CD4-positive, CD25-positive, alpha-beta regulatory T cell (primary cell): Measurements from ENCODE around the gene ALDOC. TPM values are rescaled to one million over a fixed set of nuclear protein-coding genes. Genes with fewer than 3 reads are reported as not detected.

Experiments
- ATAC-seq, 2 donors: fragments of 150-1000 bp; cut with Tn5 transposase; one replicate each; pipeline ENCODE4 v1.10.0; 2021; ENCODE audit warnings: low read depth in 2 of 2, moderate number of reproducible peaks in 2 of 2, moderate library complexity in 1 of 2
- DNase-seq, 3 donors: peaks; one replicate each; pipeline versions ENCODE4 v3.0.0 to v3.0.0-alpha.2; 2012 to 2022; ENCODE audit warnings: mixed read lengths in 1 of 3
- H3K27ac ChIP-seq: one replicate; pipeline ENCODE4 v1.7.0; 2013; ENCODE audit warnings: mild to moderate bottlenecking, low read length; ENCODE audit not compliant: insufficient read depth, poor library complexity, severe bottlenecking
- H3K27me3 ChIP-seq: one replicate; pipeline ENCODE4 v1.7.0; 2013; ENCODE audit warnings: low read length; ENCODE audit not compliant: control insufficient read depth, insufficient read depth
- H3K36me3 ChIP-seq: one replicate; pipeline ENCODE4 v1.7.0; 2013; ENCODE audit warnings: mild to moderate bottlenecking, low read length, moderate library complexity; ENCODE audit not compliant: control insufficient read depth, insufficient read depth
- H3K4me1 ChIP-seq: 2 replicates; pipeline ENCODE4 v1.7.0; 2013; ENCODE audit warnings: mild to moderate bottlenecking, low read length; ENCODE audit not compliant: insufficient read depth, control insufficient read depth, poor library complexity, severe bottlenecking
- H3K4me3 ChIP-seq: one replicate; pipeline ENCODE4 v1.7.0; 2013; ENCODE audit warnings: low read depth, mild to moderate bottlenecking, low read length, moderate library complexity
- H3K9me3 ChIP-seq, 2 experiments: 1 replicate in 1 of 2; 2 replicates in 1 of 2; pipeline ENCODE4 v1.7.0; 2013; ENCODE audit warnings: low read length in 2 of 2, mild to moderate bottlenecking in 1 of 2, moderate library complexity in 1 of 2; ENCODE audit not compliant: control insufficient read depth in 2 of 2
- H3K27ac Mint-ChIP-seq, 3 donors: one replicate each; pipeline ENCODE4 v1.8.0; 2020 to 2022; ENCODE audit warnings: mild to moderate bottlenecking in 3 of 3, mixed read lengths in 3 of 3, moderate library complexity in 2 of 3
- H3K27me3 Mint-ChIP-seq: one replicate; pipeline ENCODE4 v1.8.0; 2022; ENCODE audit warnings: mild to moderate bottlenecking, mixed read lengths
- H3K36me3 Mint-ChIP-seq: one replicate; pipeline ENCODE4 v1.8.0; 2020; ENCODE audit warnings: mixed read lengths
- H3K4me1 Mint-ChIP-seq, 4 donors: one replicate each; pipeline ENCODE4 v1.8.0; 2020 to 2022; ENCODE audit warnings: mixed read lengths in 4 of 4, mild to moderate bottlenecking in 1 of 4
- H3K4me3 Mint-ChIP-seq, 4 donors: one replicate each; pipeline ENCODE4 v1.8.0; 2020 to 2022; ENCODE audit warnings: mild to moderate bottlenecking in 4 of 4, mixed read lengths in 4 of 4, moderate library complexity in 3 of 4
- H3K9me3 Mint-ChIP-seq, 7 donors: one replicate each; pipeline ENCODE4 v1.8.0; 2020 to 2022; ENCODE audit warnings: mixed read lengths in 7 of 7, mild to moderate bottlenecking in 3 of 7, moderate library complexity in 2 of 7
- polyA plus RNA-seq, 4 donors: library from polyadenylated mRNA; unstranded; fragments of 300-500 nt; fragmentation: Illumina TruSeq; gene quantifications; one replicate each; pipeline ENCODE4 v1.2.3, GENCODE V29; 2021
- total RNA-seq: library from RNA; stranded (reverse); gene quantifications from one replicate; pipeline ENCODE4 v1.2.3, GENCODE V29; 2022

ALDOC gene
- total and polyA plus RNA-seq, 5 donors from 2014 or later, result 33.0 to 109 (median 86.4) TPM

- no peaks in the 10 kb centered on the region for H3K9me3 Mint-ChIP-seq
- Histone ChIP-seq H3K9me3 (no peaks in the 10 kb centered on the region), H3K27ac (no peak overlapping the region), H3K36me3 (peaks cover 10% of the 10 kb centered on the region), H3K4me3 (no peak overlapping the region), H3K27me3 (no peaks in the 10 kb centered on the region), H3K4me1 (peaks cover 30% of the 10 kb centered on the region)
- H3K36me3 Mint-ChIP-seq, result peaks cover 4% of the 10 kb centered on the region
- no peaks in the 10 kb centered on the region for H3K27me3 Mint-ChIP-seq
- no peak for DNase-seq
- H3K4me1 Mint-ChIP-seq, result peaks cover 7 to 33% (median 23%) of the 10 kb centered on the region in 4 donors
- no peak overlapping the region for H3K4me3 Mint-ChIP-seq
- H3K27ac Mint-ChIP-seq, result peak overlapping the region; percentile 22 to 35 (median 32)
- ATAC-seq, result no peak
Observed at GRCh38 chr17:28545141-28545503, 31.6 kb downstream of the ALDOC start.

- Mint-ChIP-seq H3K9me3 (no peaks in the 10 kb centered on the region), H3K4me3 (no peak overlapping the region), H3K36me3 (peaks cover 4% of the 10 kb centered on the region), H3K27me3 (no peaks in the 10 kb centered on the region), H3K27ac (peak overlapping the region in 2 of 3 donors; percentile 29 to 35), H3K4me1 (peaks cover 7 to 28% (median 18%) of the 10 kb centered on the region in 4 donors)
- Histone ChIP-seq H3K27ac (no peak overlapping the region), H3K27me3 (no peaks in the 10 kb centered on the region), H3K36me3 (peaks cover 10% of the 10 kb centered on the region), H3K4me3 (no peak overlapping the region), H3K4me1 (peaks cover 24% of the 10 kb centered on the region), H3K9me3 (no peaks in the 10 kb centered on the region)
- DNase-seq (no peak), ATAC-seq (no peak)
Observed at GRCh38 chr17:28544402-28545140, 32.1 kb downstream of the ALDOC start.

GRCh38 chr17:28541439-28541838, 35.3 kb downstream of the ALDOC start:
- Mint-ChIP-seq H3K4me3 (no peak overlapping the region), H3K9me3 (no peaks in the 10 kb centered on the region), H3K27me3 (no peaks in the 10 kb centered on the region), H3K4me1 (peaks cover 0 to 4% (median 3%) of the 10 kb centered on the region in 4 donors), H3K36me3 (peaks cover 4% of the 10 kb centered on the region), H3K27ac (no peak overlapping the region)
- H3K27ac ChIP-seq, result no peak overlapping the region
- H3K4me1 ChIP-seq, result no peaks in the 10 kb centered on the region
- H3K9me3 ChIP-seq, result no peaks in the 10 kb centered on the region
- no peak overlapping the region for H3K4me3 ChIP-seq
- no peak for ATAC-seq
- DNase-seq, result no peak
- no peaks in the 10 kb centered on the region for H3K27me3 ChIP-seq
- peaks cover 4% of the 10 kb centered on the region for H3K36me3 ChIP-seq

- no peaks in the 10 kb centered on the region for H3K9me3 ChIP-seq
- Mint-ChIP-seq H3K36me3 (no peaks in the 10 kb centered on the region), H3K9me3 (no peaks in the 10 kb centered on the region), H3K4me1 (no peaks in the 10 kb centered on the region), H3K27me3 (no peaks in the 10 kb centered on the region), H3K4me3 (no peak overlapping the region), H3K27ac (peak overlapping the region in 1 of 3 donors; percentile 83)
- H3K27me3 ChIP-seq, result no peaks in the 10 kb centered on the region
- DNase-seq (no peak), ATAC-seq (no peak)
- H3K27ac ChIP-seq, result no peak overlapping the region
- no peaks in the 10 kb centered on the region for H3K36me3 ChIP-seq
- no peaks in the 10 kb centered on the region for H3K4me1 ChIP-seq
- no peak overlapping the region for H3K4me3 ChIP-seq
Observed at GRCh38 chr17:28540231-28540630, 36.5 kb downstream of the ALDOC start.

GRCh38 chr17:28538296-28538895, 38.3 kb downstream of the ALDOC start:
- H3K27ac Mint-ChIP-seq, result no peak overlapping the region
- H3K4me3 ChIP-seq, result no peak overlapping the region
- no peaks in the 10 kb centered on the region for H3K27me3 ChIP-seq
- ATAC-seq (no peak), DNase-seq (no peak)
- peaks cover 0 to 2% (median 0%) of the 10 kb centered on the region in 4 donors for H3K4me1 Mint-ChIP-seq
- no peak overlapping the region for H3K27ac ChIP-seq
- H3K36me3 ChIP-seq, result no peaks in the 10 kb centered on the region
- no peaks in the 10 kb centered on the region for H3K9me3 ChIP-seq
- no peaks in the 10 kb centered on the region for H3K36me3 Mint-ChIP-seq
- H3K4me3 Mint-ChIP-seq, result no peak overlapping the region
- H3K4me1 ChIP-seq, result no peaks in the 10 kb centered on the region
- H3K27me3 Mint-ChIP-seq, result no peaks in the 10 kb centered on the region
- peaks cover 0 to 1% (median 0%) of the 10 kb centered on the region in 7 donors for H3K9me3 Mint-ChIP-seq

- Mint-ChIP-seq H3K4me3 (no peak overlapping the region), H3K36me3 (no peaks in the 10 kb centered on the region), H3K4me1 (peaks cover 0 to 2% (median 0%) of the 10 kb centered on the region in 4 donors), H3K27me3 (no peaks in the 10 kb centered on the region), H3K27ac (no peak overlapping the region), H3K9me3 (peaks cover 0 to 1% (median 0%) of the 10 kb centered on the region in 7 donors)
- DNase-seq (no peak), ATAC-seq (no peak)
- H3K36me3 ChIP-seq, result no peaks in the 10 kb centered on the region
- no peaks in the 10 kb centered on the region for H3K27me3 ChIP-seq
- H3K27ac ChIP-seq, result no peak overlapping the region
- H3K4me1 ChIP-seq, result no peaks in the 10 kb centered on the region
- H3K4me3 ChIP-seq, result no peak overlapping the region
- H3K9me3 ChIP-seq, result no peaks in the 10 kb centered on the region
Observed at GRCh38 chr17:28537219-28537610, 39.5 kb downstream of the ALDOC start.

GRCh38 chr17:28536532-28537218, 40.0 kb downstream of the ALDOC start:
- Histone ChIP-seq H3K4me1 (no peaks in the 10 kb centered on the region), H3K4me3 (no peak overlapping the region), H3K36me3 (no peaks in the 10 kb centered on the region), H3K27me3 (no peaks in the 10 kb centered on the region), H3K9me3 (no peaks in the 10 kb centered on the region), H3K27ac (no peak overlapping the region)
- H3K27ac Mint-ChIP-seq, result no peak overlapping the region
- no peaks in the 10 kb centered on the region for H3K27me3 Mint-ChIP-seq
- no peak for ATAC-seq
- H3K4me3 Mint-ChIP-seq, result no peak overlapping the region
- peaks cover 0 to 2% (median 0%) of the 10 kb centered on the region in 4 donors for H3K4me1 Mint-ChIP-seq
- DNase-seq, result no peak
- H3K9me3 Mint-ChIP-seq, result peaks cover 0 to 1% (median 0%) of the 10 kb centered on the region in 7 donors
- no peaks in the 10 kb centered on the region for H3K36me3 Mint-ChIP-seq
